Superior temporal gyrus (tissue), 1 donor: ENCODE measurements around the gene KRT37.
"Not testable (repeated sequence)": the region's sequence is repeated elsewhere in the genome, so short reads cannot be mapped to it uniquely, and the experiment has no call there.

Experiments used
- DNase-seq: peaks from one replicate; pipeline ENCODE4 v3.0.0-alpha.2; 2016; ENCODE audit errors: extremely low spot score

Gene KRT37

DNA sequence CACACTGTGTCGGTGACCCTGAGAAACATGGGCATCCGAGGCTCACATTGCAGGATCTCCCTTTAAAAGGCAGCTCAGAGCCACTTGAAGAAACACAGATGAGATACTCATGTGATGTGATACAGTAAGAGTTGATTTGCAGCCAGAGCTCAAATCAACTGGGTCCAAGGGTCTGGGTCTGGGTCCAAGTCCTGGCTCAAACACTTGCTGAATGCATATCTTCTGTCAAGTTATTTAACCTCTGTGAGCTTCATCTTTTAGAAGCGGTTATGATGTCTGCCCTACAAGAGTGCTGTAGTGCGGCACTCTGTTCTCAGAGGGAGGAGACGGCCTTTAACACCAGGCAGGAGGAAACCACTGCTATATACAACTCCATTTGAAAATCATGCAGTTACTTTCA lies 10.0 kb upstream of the KRT37 start:
- DNase-seq: no peak

DNA sequence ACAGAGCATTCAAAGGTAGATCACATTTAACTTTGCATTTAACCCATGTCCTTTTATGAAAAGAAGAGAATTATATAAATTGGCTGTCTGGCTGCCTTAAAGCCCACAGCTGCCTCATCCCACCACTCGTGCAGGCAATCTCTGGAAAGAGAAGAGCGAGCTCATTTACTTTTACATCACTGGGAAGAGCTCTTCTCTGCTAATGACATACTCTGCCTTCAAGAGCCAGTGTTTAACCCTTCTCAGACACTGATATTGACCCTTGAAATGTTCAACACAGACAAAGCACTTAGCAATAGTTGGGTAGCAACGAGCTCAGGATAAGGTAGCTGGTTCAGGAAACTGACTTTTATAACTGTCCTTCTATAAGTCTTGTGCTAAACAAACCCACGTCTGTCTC lies 9.6 kb upstream of the KRT37 start:
- DNase-seq: no peak

DNA sequence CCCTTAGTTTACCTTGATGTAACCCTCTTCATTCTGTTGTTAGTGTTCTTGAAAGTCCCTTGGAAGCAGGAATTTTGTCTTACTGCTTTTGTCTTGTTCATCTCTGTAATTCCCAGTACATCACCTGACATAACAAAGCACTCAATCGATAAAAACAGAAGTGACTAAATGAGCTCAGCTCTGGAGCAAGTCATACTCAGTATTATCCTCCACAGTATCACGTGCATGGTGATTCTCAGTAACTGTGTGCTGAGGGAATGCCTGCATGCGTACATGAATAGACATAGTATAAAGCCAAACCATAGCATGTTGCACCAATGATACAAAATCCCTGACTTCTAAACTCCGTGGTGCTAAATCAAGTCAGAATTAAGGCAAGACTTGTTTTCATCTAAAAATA lies 9.2 kb upstream of the KRT37 start:
- no peak for DNase-seq

DNA sequence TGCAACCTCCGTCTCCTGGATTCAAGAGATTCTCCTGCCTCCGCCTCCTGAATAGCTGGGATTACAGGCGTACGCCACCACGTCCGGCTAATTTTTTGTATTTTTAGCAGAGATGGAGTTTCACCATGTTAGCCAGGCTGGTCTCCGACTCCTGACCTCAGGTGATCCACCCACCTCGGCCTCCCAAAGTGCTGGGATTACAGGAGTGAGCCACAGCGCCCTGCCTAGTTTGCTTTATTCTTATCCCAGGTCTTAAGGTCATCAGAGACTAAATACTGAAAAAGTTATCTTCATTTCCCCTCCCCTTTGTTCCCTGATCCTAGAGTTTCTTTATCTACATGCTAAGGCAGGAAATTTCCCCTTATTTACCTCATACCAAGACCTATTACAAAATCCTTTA lies 6.0 kb upstream of the KRT37 start:
- DNase-seq: not testable (repeated sequence)

DNA sequence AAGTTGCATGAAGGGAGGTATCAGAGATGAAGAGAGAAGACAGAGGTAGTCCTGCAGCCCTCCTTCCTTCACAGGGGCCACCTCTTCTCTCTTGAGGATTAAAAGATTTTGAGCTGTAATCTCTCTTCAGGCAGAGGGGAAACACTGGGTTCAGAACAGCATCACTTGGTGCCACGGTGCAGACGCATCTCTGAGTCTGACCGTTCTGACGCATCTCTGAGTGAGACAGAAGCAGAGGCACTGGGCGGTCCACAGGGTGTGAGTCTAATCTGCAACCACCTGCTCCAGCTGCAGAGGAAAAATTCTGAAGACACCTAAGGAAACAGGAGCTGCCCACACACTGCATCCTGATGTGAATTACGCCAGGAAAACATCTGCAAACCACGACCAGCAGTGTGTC lies 5.3 kb upstream of the KRT37 start:
- DNase-seq: no peak

DNA sequence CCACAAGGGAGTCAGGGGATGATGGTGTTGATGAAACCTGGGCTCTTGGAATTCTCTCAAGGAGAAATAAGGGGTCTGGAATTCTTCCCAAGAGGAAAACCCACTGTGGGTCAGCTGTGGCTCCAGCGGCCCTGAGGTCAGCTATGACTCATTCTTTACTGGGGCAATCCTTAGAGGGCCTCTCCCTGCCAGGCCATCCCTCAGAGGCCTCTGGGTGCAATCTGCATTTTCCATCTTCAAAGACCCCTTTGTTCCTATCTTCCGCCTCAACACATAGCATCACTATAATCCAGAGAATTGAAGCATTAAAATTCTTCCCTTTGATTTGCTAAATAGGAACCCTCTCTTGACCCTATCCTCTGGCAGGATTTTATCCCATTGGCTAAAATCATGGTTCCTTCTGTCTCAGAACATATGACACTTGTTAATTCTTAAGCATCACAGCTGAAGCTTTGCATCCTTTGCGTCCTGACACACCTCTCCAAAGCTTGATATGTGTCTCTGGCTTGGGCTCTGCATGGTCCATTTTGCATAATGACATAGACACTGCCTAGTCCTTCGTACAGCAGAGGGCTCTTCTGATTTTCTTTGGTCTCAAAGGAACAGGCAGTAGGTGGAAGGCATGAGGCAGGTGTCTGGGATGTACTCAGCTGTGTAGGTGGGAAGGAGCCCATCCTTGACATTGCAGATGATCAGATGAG lies 4.4 kb upstream of the KRT37 start:
- DNase-seq: no peak

DNA sequence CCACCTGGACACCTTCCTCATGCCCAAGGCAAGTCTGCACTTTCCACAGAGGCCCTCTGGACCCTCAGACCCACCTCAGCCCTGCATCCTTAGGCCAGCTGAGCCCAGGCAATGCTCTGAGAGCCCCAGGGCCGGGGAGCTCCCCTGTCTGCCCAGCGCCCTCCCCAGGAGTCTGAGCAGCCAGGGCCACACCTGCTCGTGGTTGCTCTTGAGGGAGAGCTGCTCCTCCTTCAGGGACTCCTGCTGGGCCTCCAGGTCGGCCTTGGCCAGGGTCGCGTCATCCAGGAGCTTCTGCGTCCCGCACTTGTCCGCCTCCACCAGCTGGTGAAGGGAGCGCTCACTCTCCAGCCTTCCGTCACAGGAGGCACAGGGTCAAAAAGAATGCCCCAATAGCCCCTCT lies 1.8 kb downstream of the KRT37 start:
- not testable (repeated sequence) for DNase-seq

DNA sequence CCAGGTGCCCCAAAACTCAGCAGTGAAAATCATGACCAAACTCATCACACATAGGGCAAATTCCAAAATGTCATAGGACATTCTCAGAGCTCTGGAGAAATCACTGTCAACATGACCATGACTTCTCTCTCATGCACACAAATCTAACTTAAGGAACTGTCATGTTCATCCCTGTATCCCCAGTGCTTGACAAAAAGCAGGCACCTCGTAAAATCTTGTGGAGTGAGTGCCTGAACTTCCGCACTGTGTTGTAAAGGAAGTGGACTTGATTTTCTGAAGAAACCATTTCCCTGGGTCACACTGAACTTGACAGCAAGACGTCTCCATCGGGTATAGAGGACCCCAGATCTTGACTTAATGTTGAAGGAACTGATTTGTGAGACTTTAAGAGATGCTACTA lies 2.8 kb downstream of the KRT37 start:
- no peak for DNase-seq

DNA sequence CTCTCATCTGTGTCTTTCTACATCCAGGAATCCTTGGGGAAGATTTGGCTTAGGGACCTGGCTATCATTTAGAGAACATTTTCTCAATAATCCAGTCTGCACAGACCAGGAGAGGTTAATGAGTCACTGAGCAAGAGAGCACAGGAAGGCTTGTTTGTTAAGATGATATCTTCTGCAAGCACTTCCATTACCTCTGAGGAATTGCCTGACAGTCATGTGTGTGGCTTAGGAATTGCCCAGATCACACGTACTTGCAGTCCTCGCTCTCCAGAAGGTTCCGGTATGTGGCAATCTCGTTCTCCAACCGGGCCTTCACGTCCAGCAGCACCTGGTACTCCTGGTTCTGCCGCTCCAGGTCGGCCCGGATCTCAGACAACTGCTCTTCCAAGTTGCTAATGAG lies 3.3 kb downstream of the KRT37 start:
- DNase-seq: no peak

DNA sequence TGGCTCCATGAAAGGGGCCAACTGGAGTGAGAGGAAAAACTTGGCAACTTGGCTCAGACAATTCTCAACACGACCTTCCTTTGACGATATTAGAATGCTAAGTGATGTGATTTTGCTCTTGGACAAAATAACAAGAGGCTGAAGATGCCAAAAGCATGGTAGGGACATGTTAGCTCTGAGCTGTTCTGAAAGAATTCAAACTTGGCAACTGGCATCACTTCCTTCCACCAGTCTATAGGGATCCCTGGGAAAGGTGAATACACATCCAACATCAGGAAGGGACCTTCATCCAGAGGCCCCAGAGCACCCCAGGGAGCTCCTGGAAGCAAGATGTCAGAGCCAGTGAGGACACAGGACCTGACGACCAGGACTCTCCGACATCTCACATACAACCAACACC lies 4.3 kb downstream of the KRT37 start:
- no peak for DNase-seq

DNA sequence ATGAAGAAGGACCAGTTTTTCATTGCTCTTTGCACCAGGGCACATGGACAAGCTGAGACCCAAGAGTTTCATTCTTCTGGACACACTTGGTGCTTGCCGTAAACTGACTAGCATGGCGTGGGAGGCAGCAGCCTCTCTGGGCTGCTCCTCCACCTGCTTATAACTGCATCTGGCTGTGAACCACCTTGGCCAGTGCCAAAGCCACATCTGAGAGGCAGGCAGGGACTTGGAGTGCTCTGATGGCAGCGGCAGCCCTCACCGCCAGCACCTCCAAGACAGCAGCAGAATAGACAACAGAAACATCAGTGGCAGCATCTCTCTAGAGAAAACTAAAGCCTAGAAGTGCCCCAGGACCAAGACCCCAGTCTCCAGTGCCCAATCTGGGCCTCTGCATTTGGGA lies 4.7 kb downstream of the KRT37 start:
- no peak for DNase-seq

DNA sequence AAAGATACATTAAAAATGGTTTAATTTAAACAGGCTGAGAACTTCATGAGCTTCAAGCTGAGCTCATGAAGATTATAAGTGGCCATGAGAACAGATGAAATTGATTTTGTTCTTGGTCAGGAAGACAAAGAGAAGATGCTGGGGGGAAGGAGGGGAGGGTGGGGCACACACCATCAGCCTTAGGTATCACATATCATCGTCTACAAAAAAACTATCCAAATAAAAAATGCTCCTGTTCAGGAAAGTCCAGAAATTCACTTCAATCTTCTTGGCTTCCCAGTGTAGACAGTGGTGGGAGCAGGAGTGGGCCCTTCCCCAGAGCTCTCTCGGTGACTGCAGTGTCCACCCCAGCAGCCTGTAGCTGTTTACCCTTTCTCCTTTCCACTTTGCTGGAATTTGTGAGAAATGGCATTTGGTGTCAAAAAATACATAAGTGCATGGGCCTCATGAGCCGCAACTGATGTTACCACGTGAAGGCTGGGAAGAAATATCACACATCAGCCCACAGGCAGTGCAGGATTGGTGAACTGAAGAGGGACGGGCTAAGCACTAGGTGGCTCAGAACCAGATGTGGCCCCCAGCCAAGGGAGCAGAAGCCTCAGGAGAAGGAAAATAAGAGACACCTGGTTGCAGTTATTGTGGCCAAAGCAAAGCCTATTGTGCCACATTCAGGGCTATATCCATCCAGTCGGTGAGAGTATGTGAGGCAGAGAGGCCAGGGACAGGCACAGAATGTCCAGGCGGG lies 6.1 kb downstream of the KRT37 start:
- DNase-seq: no peak

DNA sequence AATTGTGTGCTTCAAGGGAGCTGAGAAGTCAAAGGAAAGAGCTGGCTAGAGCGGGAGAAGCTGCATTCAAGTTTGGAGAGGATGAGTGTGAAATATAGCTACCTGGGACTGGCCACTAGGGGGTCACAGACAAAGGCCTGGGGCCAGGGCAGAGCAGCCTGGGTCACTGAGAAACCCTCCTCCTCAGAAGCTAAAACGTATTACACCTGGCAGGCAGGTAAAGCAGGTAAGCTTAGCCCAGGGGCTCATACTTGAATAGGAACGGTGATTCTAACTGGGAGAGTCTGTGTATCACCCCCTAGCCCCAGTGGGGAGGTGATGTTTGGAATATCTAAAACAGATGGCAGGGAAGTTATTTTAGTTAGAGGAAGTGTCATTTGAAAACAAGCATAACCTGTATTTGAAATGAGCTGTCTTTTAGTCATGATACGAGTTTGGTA lies 6.8 kb downstream of the KRT37 start:
- DNase-seq: no peak

DNA sequence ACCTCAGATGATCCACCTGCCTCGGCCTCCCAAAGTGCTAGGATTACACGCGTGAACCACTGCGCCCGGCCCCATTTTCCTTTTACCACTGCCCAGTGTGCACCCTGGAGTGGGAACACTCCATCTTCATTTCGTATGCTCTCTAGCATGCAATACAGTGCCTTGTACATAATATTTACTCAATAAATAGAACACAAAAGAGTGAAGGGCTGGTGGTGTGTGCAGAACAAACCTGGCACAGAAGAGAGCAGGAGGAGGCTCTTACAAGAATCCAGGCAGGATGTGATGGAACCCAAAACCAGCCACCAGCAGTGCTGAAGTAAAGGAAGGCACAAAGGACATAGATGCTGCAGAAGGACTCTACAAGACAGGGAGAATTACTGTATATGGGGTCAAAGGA lies 7.3 kb downstream of the KRT37 start:
- no peak for DNase-seq

DNA sequence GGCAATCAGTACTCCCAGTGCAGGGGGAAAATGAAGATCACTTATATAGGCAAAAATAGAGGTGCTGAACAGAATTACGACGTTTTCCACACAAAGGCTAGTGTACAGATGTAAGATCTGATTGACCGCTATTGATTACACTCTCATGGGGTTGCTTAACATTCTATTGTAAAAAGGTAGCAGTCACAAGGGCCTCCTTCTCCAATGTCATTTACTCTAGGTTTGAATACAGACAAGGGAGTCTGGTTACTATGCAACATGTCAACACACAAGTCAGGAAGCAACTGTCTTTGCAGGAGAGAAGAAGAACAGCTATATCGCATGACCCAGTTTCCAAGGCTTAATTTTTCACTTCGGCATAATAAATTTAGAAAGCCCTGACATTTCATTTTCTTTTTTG lies 7.9 kb downstream of the KRT37 start:
- no peak for DNase-seq

DNA sequence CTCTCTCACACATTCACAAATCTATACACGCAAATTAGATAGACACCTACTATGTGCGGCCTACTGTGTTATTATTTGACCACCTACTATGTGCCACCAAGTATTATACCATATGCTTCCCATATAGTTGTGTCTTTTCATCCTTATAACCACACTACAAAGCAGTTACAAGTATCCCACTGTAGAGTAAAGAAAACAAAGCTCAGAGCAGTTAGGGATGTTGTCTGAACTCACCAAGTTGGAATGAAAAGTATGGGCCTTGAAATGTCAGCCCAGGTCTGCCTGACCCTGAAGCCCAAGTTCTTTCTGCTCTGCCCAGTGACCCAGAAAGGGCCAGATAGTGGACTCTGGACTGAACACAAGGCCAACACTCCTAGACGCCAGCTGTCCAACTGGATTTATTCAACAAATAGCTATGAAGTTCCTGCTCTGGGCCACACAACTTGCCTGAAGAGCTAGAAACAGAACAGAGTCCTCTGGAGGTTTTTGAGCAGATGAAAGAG lies 8.5 kb downstream of the KRT37 start:
- no peak for DNase-seq

DNA sequence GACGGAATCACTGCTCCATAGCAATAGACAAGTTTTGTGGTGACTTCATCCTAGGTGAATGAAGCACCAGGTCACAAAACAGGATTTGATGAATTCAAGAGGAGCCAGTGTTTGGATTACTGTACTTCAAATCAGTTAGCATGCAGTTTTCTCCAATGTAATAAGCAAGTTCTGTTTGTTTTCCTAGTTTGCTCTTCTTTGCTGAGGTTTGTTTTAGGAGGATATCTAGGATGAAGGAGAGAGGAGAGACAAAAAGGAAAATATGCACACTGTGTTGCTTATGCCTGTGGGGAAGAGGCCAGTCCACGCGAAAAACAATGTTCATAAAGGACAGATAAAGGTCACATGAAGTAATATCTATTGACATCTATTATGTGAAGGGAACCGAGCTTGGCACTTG lies 9.0 kb downstream of the KRT37 start:
- DNase-seq: no peak

DNA sequence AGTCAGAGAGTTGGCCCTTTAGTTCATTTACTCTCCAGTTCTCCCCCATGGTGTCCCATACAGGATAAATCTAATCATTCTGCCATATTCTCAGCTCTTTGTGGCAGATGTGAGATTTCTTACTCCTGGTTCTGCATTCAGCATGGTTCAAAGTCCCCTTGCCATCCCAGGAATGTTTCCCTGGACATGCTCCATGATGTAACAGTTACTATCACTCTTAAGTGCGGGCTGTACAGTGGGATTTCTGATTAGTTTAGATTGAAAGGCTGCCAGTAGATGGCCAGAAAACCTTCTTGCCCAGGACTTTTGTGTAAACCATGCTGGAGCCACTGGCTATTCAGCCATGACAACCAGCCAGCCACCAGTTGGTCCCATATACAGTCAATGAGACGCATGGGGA lies 10.4 kb downstream of the KRT37 start:
- DNase-seq: no peak

DNA sequence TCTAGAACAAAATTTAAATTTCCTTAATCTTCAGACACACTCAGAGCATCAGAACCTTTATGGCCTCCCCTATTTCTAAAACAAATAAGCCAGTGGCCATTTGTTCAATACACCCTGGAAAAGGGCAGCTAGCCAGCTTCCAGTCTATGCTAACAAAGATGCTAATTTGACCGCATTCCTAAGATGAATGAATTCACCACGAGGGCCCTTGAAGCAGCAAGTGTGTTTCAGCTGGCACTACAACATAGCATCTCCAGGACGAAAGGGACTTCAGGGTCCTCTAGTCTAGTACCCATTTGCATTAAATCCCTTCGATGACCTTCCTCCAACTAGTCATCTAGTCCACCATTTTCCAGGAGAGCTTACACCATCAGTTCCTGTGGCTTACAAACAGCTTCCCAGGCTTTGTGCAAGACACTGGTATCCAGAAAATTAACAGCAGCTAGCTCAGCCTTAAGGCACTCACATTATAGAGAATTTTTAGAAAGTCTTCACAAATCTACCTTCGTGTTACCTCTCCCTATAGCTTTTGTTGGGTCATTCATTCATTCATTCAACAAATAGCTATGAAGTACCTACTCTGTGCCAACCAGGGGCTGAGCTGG lies 10.9 kb downstream of the KRT37 start:
- DNase-seq: no peak

DNA sequence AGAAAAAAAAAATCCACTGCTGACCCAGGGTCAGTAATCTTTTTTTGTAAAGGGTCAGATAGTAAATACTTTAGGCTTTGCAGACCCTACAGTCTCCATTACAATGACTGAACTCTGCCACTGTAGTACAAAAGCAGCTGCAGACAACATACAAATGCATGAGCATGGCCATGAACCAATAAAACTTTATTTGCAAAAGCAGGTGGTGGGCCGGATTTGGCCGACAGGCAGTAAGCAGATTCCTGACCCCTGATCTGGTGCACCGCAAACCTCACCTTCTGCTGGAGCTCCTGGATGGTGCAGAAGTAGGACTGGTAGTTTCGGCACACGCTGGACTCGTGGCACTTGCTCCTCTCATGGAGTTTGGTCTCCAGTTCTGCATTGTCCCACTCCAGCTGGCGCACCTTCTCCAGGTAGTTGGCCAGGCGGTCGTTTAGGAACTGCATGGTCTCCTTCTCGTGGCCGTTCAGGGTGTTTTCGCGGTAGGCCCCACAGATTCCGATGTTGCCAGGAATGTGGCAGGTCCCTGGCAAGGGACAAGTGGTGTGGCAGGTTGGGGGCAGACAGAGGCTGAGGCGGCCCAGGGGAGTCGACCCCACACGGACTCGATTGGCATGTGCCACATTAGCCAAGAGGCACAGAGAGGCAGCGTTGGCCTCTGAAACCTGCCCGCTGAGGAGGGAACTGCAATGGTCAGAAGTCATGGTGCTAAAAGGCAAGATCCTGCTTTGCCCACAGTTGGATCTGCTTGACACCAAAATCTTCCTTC lies 13.1 kb downstream of the KRT37 start:
- no peak for DNase-seq

DNA sequence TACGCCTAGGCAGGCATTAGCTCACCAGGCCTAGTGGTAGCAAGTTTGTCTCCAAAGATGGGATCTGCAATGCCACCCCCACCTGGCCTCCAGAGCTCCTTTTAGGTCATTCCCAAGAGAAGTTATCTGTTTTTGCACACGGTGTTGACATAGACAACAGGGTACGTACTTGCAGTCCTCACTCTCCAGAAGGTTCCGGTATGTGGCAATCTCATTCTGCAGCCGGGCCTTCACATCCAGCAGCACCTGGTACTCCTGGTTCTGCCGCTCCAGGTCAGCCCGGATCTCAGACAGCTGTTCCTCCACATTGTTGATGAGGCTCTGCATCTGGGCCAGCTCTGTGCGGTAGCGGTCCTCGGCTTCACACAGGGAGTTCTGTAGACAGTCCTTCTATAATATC lies 17.2 kb downstream of the KRT37 start:
- DNase-seq: no peak

DNA sequence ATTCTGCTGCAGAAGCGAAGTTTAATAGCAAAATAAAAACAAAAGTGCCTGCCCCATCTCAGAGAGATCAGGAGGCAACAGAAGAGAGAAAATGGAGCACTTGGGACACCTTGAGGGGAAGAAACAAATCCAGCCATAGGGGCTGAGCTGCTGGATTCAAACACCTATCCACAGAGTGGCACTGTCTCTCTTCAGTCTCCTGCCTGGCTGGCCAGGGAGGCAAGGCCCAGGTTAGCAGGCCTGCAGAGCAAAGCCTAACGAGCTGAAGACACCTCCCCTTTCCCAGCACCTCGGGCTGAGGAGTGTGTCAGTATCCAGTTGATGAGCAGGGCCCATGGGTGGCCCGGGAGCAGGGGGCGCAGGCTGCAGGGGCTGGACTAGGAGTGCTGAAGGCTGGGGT lies 18.2 kb downstream of the KRT37 start:
- no peak for DNase-seq
